Measurements from ENCODE around the gene ITGB1.

- TF ChIP-seq EZH2phosphoT487 (IDR thresholded peaks at IDR 0.05; ENCODE audit: insufficient read depth, low read depth) (no peak), EZH2 (IDR thresholded peaks at IDR 0.05; ENCODE audit: insufficient read depth, poor library complexity, severe bottlenecking) (no peak)
Measured at GRCh38 chr10:32890444-32890843, 67.6 kb downstream of the ITGB1 start.
